ENCODE measurements around the gene OR8H3. TPM values are rescaled to one million over a fixed set of nuclear protein-coding genes. Genes with fewer than 3 reads are reported as not detected.

Gene OR8H3
- total and polyA plus RNA-seq, 2 of the 13 experiments (the other 11 are each of a cell fraction or from before 2014, with no cell fraction given) = not detected

- no peak for DNase-seq (ENCODE audit: low spot score)
- FAIRE-seq = no peak
- no peak within 1 kb of the TSS for H3K9ac ChIP-seq (ENCODE audit: insufficient read depth, low read depth, low read length)
- H3K36me3 ChIP-seq (replicated peaks in 1 of 2; ENCODE audit: control insufficient read depth in 1 of 2, insufficient read depth in 2 of 2, low read length in 2 of 2) = no peaks in the 10 kb centered on the region
- ATAC-seq = no peak
- no peak within 1 kb of the TSS for H3K4me2 ChIP-seq (ENCODE audit: low read depth, low read length)
- ChIA-PET CTCF (ENCODE audit: low intra/inter-chr PET ratio, low total read pairs) (no interaction called here), POLR2A (no interaction called here)
- H3K4me3 ChIP-seq (replicated peaks in 1 of 3; ENCODE audit: insufficient read depth in 1 of 3, low read depth in 2 of 3, low read length in 3 of 3) = no peak within 1 kb of the TSS
- no TSS peak for BruUV-seq (replicated peaks)
- no peaks in the 10 kb centered on the region for H3K4me1 ChIP-seq (ENCODE audit: insufficient read depth, low read length)
- TF ChIP-seq ZKSCAN5 (CRISPR knock-in tag; IDR thresholded peaks at IDR 0.05) = no peak
- no peak for TF ChIP-seq TCF7 (IDR thresholded peaks at IDR 0.05; ENCODE audit: low read depth)
- TF ChIP-seq ESRRA (CRISPR knock-in tag; IDR thresholded peaks at IDR 0.05; ENCODE audit: low read depth) = no peak
- no peak for TF ChIP-seq ZNF205 (CRISPR knock-in tag; IDR thresholded peaks at IDR 0.05)
- TF ChIP-seq ZBTB10 (CRISPR knock-in tag; IDR thresholded peaks at IDR 0.05; ENCODE audit: borderline replicate concordance) = no peak
- no peak for TF ChIP-seq ZNF749 (CRISPR knock-in tag; IDR thresholded peaks at IDR 0.05; ENCODE audit: borderline replicate concordance)
- TF ChIP-seq THYN1 (CRISPR knock-in tag; IDR thresholded peaks at IDR 0.05; ENCODE audit: borderline replicate concordance, low read depth) = no peak
- no peak for TF ChIP-seq ZNF75D (CRISPR knock-in tag; IDR thresholded peaks at IDR 0.05; ENCODE audit: borderline replicate concordance)
- TF ChIP-seq PLRG1 (conservative IDR thresholded peaks at IDR 0.05) = no peak
- TF ChIP-seq IRF1 (CRISPR knock-in tag; IDR thresholded peaks at IDR 0.05; ENCODE audit: low read depth) = no peak
- TF ChIP-seq XBP1 (CRISPR knock-in tag; IDR thresholded peaks at IDR 0.05) = no peak
- TF ChIP-seq ZNF83 (CRISPR knock-in tag; IDR thresholded peaks at IDR 0.05; ENCODE audit: borderline replicate concordance) = no peak
- TF ChIP-seq ZNF232 (CRISPR knock-in tag; IDR thresholded peaks at IDR 0.05; ENCODE audit: borderline replicate concordance) = no peak
- TF ChIP-seq ZNF44 (CRISPR knock-in tag; IDR thresholded peaks at IDR 0.05) = no peak
- no peak for TF ChIP-seq ZNF180 (CRISPR knock-in tag; IDR thresholded peaks at IDR 0.05; ENCODE audit: borderline replicate concordance, low read depth)
- H3K9me3 ChIP-seq (ENCODE audit: low read length) = no peaks in the 10 kb centered on the region; the same call in none of the 2 replicates
- no peak within 1 kb of the TSS for H3K27ac ChIP-seq (ENCODE audit: extremely low read length, insufficient read depth, low read length)
- intact Hi-C loops (cut with micrococcal nuclease; ENCODE audit: unreplicated experiment) = no loop called here
- no peak within 1 kb of the TSS for H2AFZ ChIP-seq (ENCODE audit: low read length)
- no peaks in the 10 kb centered on the region for H3K79me2 ChIP-seq (ENCODE audit: insufficient read depth, low read length)
- H3K27me3 ChIP-seq (ENCODE audit: control insufficient read depth in 1 of 2, insufficient read depth in 2 of 2, low read length in 2 of 2) = no peaks in the 10 kb centered on the region
- no peaks in the 10 kb centered on the region for H4K20me1 ChIP-seq (ENCODE audit: insufficient read depth, low read length)
- in situ Hi-C loops (cut with HindIII; ENCODE audit: extremely low pct_ligation_motif_present, low pct_unique_long_range_greater_than_20kb) = no loop called here
Measured at GRCh38 chr11:56103210-56103737, 18.9 kb upstream of the OR8H3 start, which contains the start of gene OR8H2. OR8H2 (plus strand) TSS chr11:56103687; CDS start chr11:56105043, 1,356 bp downstream.

Data from HepG2 (cell line).